WERI-Rb-1 (cell line): ENCODE measurements around the gene ADAP1.
"Not testable (repeated sequence)": the region's sequence is repeated elsewhere in the genome, so short reads cannot be mapped to it uniquely, and the experiment has no call there.

Source experiments
- DNase-seq: peaks from one replicate; pipeline ENCODE4 v3.0.0-alpha.2; 2020
- H3K27ac ChIP-seq: fragments of 250-450 bp; sonication (Bioruptor Pico); 2 replicates; pipeline ENCODE4 v1.5.1; 2020; ENCODE audit warnings: mild to moderate bottlenecking, moderate library complexity
- H3K27me3 ChIP-seq: fragments of 250-450 bp; sonication (Bioruptor Pico); 2 replicates; pipeline ENCODE4 v1.5.1; 2021; ENCODE audit warnings: mild to moderate bottlenecking, low read depth, moderate library complexity; ENCODE audit not compliant: insufficient read depth, severe bottlenecking
- H3K36me3 ChIP-seq: fragments of 250-450 bp; sonication (Bioruptor Pico); 2 replicates; pipeline ENCODE4 v1.5.1; 2020; ENCODE audit warnings: mild to moderate bottlenecking, moderate library complexity
- H3K4me3 ChIP-seq: 2 replicates; pipeline ENCODE4 v1.5.1; 2011; ENCODE audit warnings: low read depth, mild to moderate bottlenecking, control low read depth, low read length
- H3K9me3 ChIP-seq: fragments of 250-450 bp; sonication (Bioruptor Pico); 2 replicates; pipeline ENCODE4 v1.5.1; 2021; ENCODE audit warnings: mild to moderate bottlenecking, moderate library complexity; ENCODE audit not compliant: severe bottlenecking
- CTCF ChIP-seq: IDR thresholded peaks from 2 replicates; pipeline ENCODE4 v1.5.1; 2011; ENCODE audit warnings: low read depth, mild to moderate bottlenecking, control low read depth, inconsistent platforms, low read length

The ADAP1 gene

GRCh38 chr7:944744-945143, 9.7 kb downstream of the ADAP1 start:
- H3K9me3 ChIP-seq: peaks cover 3% of the 10 kb centered on the region
- DNase-seq: no peak
- no peak overlapping the region for H3K27ac ChIP-seq
- TF ChIP-seq CTCF: no peak
- H3K4me3 ChIP-seq: no peak overlapping the region
- H3K36me3 ChIP-seq: no peaks in the 10 kb centered on the region
- no peaks in the 10 kb centered on the region for H3K27me3 ChIP-seq

GRCh38 chr7:943793-944192, 10.7 kb downstream of the ADAP1 start:
- not testable (repeated sequence) for H3K27ac ChIP-seq, H3K27me3 ChIP-seq, H3K9me3 ChIP-seq, H3K4me3 ChIP-seq, H3K36me3 ChIP-seq, DNase-seq

- Histone ChIP-seq H3K9me3 (peaks cover 3% of the 10 kb centered on the region), H3K27me3 (no peaks in the 10 kb centered on the region), H3K4me3 (no peak overlapping the region), H3K27ac (no peak overlapping the region), H3K36me3 (no peaks in the 10 kb centered on the region)
- DNase-seq: no peak
- no peak for TF ChIP-seq CTCF
These were observed 13.7 kb downstream of the ADAP1 start for GRCh38 chr7:940599-941408.

GRCh38 chr7:939843-940242, 14.6 kb downstream of the ADAP1 start:
- DNase-seq: no peak
- Histone ChIP-seq H3K27me3 (no peaks in the 10 kb centered on the region), H3K27ac (no peak overlapping the region), H3K9me3 (peaks cover 3% of the 10 kb centered on the region), H3K4me3 (no peak overlapping the region), H3K36me3 (no peaks in the 10 kb centered on the region)
- TF ChIP-seq CTCF: no peak

- peaks cover 3% of the 10 kb centered on the region for H3K9me3 ChIP-seq
- no peaks in the 10 kb centered on the region for H3K36me3 ChIP-seq
- H3K27me3 ChIP-seq: no peaks in the 10 kb centered on the region
- H3K4me3 ChIP-seq: no peak overlapping the region
- no peak overlapping the region for H3K27ac ChIP-seq
- DNase-seq: no peak
- TF ChIP-seq CTCF: no peak
These were observed 15.8 kb downstream of the ADAP1 start for GRCh38 chr7:938546-939185.

GRCh38 chr7:937856-938484, 16.5 kb downstream of the ADAP1 start:
- Histone ChIP-seq H3K4me3 (no peak overlapping the region), H3K9me3 (peaks cover 3% of the 10 kb centered on the region), H3K36me3 (no peaks in the 10 kb centered on the region), H3K27ac (no peak overlapping the region), H3K27me3 (no peaks in the 10 kb centered on the region)
- no peak for TF ChIP-seq CTCF
- no peak for DNase-seq
